Posterior vena cava (tissue), 2 donors: ENCODE data around the gene PLAU. TPM values are rescaled to one million over a fixed set of nuclear protein-coding genes. Genes with fewer than 3 reads are reported as not detected.
A peak's percentile ranks its signal among the peaks of the same experiment; 100 is the strongest.
"Not testable (repeated sequence)": the region's sequence is repeated elsewhere in the genome, so short reads cannot be mapped to it uniquely, and the experiment has no call there.

Source experiments
- DNase-seq: peaks from one replicate; pipeline ENCODE4 v3.0.0-alpha.2; 2020; ENCODE audit warnings: low spot score
- intact Hi-C, 2 donors: fragments of 100-400 bp; cut with DNase I; formaldehyde crosslinking; loops; one replicate each; pipeline versions ENCODE4 v1.14.1 to v1.14.2; 2022 to 2023
- total RNA-seq, 2 donors: library from RNA; stranded (reverse); fragmentation: NEBNext Ultra II Directional; extraction: Animal tissue kit (Norgen Biotek cat#: 25700); gene quantifications; one replicate each; pipeline ENCODE4 v1.2.1, GENCODE V29; 2021
- donor health status: DM: yes; HTN: yes; CAD: no.
- donor health status: DM: yes; HTN: yes; CAD: no.

Gene PLAU
- total RNA-seq, 2 donors from 2014 or later = 34.2 to 36.7 TPM

- intact Hi-C loops = no loop called here
- peak; percentile 96 for DNase-seq
These were observed 36.4 kb upstream of the PLAU start, which contains the start of gene CAMK2G for GRCh38 chr10:73874267-73875138. Gene CAMK2G (minus strand): TSS chr10:73874555. CDS start chr10:73874461, 94 bp downstream.

GRCh38 chr10:73875139-73875475 lies 35.8 kb upstream of the PLAU start:
- intact Hi-C loops = no loop called here

GRCh38 chr10:73876157-73876556 lies 34.8 kb upstream of the PLAU start:
- no peak for DNase-seq
- intact Hi-C loops = no loop called here

More at GRCh38 chr10:73875139-73875475, 35.8 kb upstream of the PLAU start:
- no peak for DNase-seq

DNA sequence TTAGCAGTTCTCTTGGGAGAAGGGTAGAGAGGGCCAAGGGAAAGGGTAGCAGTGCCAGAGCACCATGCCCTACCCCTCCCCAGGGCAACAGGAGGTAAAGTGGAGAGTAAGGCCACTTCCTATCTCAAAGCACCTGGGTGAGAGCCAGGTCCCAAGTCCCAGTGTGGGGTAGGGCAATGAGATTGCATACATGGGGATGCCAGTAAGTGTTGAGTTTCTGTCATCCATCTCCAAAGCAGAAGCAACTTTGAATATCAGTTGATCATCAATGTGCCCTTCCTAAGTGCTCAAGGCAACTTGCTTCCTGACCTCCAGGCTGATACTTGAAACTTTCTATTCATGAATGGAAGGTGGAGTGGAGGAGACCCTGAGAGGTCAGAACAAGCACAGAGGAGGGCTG lies 34.4 kb upstream of the PLAU start:
- intact Hi-C loops = no loop called here
- no peak for DNase-seq

DNA sequence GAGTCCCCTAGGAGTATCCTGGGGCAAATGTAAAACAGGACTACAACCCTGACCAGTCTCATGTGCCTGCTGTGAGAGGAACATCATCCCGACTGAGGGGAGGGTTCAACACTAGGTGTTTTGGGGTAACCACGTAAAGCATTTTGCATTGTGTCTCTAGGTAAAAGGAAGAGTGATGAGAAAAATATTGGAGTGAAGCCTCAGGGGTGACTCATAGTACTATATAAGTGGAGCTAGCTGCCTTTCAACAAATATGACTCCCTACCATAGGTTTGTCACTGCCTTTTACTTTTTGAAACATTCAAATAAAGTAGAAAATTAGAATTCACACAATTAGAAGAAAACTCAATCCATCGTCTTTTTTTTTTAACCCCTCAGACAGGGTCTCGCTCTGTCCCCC lies 34.0 kb upstream of the PLAU start:
- intact Hi-C loops = no loop called here
- DNase-seq = no peak

- intact Hi-C loops = loop anchor here in 1 of 2 donors (2.0 kb wide), 1 partner anchor 29 kb away; no protein-coding TSS in a partner anchor
- no peak for DNase-seq
These were observed 33.3 kb upstream of the PLAU start for GRCh38 chr10:73877533-73878160.

DNA sequence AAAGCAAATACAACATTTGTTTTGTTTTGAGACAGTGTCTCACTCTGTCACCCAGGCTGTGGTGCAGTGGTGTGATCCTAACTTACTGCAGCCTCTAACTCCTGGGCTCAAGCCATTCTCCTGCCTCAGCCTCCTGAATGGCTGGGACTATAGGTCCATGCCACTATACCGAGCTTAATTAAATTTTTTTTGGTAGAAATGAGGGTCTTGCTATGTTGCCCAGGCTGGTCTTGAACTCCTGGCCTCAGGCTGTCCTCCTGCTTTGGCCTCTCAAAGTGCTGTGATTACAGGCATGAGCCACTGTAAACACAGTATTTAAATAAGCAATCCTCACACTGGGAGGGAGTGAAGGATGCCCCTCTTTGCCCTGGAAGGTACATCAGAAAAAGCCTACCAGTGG lies 32.6 kb upstream of the PLAU start:
- no peak for DNase-seq
- intact Hi-C loops = loop anchor here in 1 of 2 donors (2.0 kb wide), 1 partner anchor 30 kb away; no protein-coding TSS in a partner anchor

DNA sequence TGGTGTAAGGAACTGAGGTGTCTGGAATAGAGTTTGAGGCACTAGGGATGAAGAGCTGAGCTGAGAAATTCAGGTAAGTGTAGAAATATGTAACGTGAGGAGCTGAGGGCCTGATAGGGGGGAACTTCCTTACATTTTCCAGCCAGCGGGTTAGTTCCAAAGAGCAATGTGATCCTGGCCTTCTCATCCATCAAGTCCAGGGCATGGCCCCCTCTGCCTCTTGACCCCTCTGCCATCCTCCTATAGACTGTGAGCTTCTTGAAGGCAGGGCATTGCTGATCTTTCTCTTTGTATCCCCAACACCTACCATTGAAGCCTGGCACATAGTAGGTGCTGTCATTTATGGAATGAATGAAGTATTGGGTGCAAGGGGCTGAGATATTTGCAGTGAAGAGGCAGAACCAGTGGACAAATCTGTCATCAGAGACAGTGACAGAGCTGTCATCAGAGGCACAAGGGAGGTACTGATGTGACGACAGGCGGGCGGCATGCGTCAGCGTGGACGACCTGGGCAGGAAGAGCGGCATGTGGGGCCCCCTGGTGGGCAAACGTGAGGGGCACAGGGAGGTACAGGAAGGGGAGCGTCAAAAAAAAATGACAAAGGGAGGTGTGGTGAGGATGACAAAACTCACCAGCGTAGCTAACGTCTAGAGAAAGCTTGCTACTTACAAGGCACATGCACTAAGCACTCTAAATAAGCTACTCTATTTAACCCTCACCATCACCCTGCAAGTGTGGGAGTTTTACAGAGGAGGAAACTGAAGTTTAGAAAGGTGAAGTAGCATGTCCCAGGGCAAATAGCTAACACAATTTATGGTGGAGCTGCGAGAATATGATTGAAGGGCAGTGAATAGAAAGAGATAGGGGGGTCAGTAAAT lies 31.4 kb upstream of the PLAU start:
- intact Hi-C loops = loop anchor here (2.0 to 10.0 kb wide), 3 partner anchors 31 to 215 kb away; no protein-coding TSS in a partner anchor
- DNase-seq = peak; percentile 97

DNA sequence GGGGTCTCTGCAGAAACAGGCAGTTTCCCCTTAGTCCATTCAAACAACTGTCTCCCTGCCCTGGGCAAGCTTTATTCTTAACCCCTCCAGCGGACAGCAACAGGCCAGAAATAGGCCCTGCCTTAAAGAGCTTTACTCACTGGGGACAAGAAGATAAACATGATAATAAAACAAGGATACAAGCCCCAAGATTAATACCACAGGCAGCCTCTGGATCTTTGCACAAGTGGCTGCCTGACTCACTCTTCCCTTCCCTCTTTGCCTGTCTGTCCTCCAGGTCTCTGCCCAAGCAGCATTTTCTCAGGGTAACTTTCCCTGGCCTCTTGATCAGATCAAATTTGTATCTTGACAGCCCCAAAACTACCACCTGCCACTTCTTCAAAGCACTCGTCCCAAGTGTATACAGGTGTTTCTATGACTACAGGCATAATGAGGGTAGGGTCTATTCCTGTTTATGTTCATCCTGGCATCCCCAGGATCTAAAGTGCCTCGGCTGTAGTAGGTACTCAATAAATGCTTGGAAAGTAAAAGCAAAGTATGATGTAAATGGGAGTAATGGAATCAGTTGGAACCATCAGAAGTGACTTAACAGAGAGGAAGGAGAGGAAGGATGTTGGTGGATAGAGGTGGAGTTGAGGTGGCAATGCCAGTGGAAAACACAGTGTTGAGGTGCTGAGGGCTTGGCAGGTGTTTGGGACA lies 29.6 kb upstream of the PLAU start:
- no peak for DNase-seq
- intact Hi-C loops = loop anchor here in 1 of 2 donors (5.0 to 10.0 kb wide), 2 partner anchors 34 to 213 kb away; no protein-coding TSS in a partner anchor

DNA sequence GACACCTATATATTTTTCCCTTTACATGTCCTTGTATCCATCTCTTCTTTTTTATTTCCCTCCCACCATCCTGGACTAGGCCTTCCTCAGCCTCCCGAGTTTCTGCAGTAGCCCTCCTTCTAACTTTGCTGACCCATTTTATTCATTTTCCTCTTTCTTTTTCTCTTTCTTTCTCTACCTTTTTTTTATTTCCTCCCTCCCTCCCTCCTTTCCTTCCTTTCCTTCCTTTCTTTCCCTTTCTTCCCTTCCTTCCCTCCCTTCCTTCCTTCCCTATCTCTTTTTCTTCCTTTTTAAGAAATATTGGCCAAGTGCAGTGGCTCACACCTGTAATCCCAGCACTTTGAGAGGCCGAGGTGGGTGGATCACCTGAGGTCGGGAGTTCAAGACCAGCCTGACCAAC lies 26.9 kb upstream of the PLAU start:
- DNase-seq = no peak
- intact Hi-C loops = loop anchor here in 1 of 2 donors (5.0 to 10.0 kb wide), 2 partner anchors 37 to 211 kb away; no protein-coding TSS in a partner anchor

DNA sequence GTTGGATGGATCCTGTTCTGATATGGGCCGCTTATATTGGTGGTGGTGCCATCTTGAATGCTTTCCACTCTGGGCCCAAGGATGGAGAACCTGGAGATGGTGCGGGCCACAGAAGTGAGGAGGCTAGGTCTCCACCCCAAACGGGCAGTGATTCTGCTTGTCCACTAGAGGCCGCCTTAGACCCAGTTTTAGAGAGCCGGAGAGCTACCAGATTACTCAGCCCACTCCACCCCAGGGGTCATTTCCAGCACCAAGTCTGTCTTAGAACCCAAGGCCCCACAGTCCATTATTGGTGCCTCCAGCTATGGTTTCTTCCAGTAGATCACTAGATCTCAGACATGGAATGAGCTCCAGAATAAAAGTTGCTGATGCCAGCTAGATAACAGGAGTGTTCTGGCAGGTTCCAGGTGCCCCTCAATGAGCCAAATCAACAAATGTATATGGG lies 24.8 kb upstream of the PLAU start:
- peak; percentile 87 for DNase-seq
- intact Hi-C loops = loop anchor here (5.0 to 10.0 kb wide), 3 partner anchors 56 to 209 kb away; no protein-coding TSS in a partner anchor

DNA sequence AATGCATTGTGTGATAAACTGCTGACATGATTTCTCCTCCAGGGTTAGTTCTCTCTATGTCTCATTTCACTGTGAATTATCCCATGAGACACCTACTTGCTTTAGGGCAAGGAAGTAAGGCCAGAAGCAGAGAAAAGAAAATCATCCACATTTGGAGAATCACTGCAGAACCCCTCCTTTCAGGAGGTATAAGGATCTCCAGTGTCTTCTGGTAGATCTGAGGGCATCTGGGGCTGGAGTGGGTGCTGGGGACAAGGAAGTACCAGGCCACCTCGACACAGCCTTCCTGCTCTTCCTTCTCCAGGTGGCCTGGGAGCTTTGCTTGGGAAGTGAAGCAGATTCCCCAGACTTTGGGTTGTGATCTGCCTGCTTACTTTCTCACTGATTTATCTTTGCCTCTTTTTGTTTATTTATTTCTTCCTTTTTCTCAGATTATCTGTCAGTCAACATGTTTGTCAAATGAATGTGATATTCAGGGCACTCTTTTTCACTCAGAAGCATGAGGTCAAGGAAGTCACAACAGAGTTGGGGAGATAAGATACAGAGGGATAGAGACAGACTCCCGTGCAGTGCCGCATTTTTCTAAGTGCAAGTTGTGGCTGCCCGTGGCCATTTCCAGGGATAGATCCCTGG lies 24.2 kb upstream of the PLAU start:
- DNase-seq = no peak
- intact Hi-C loops = loop anchor here (5.0 to 10.0 kb wide), 3 partner anchors 56 to 208 kb away; no protein-coding TSS in a partner anchor

GRCh38 chr10:73887294-73888039 lies 23.5 kb upstream of the PLAU start:
- intact Hi-C loops = loop anchor here (5.0 to 10.0 kb wide), 3 partner anchors 55 to 207 kb away; no protein-coding TSS in a partner anchor
- DNase-seq = peak; percentile 90

- no peak for DNase-seq
- intact Hi-C loops = loop anchor here (5.0 to 10.0 kb wide), 3 partner anchors 54 to 206 kb away; no protein-coding TSS in a partner anchor
These were observed 22.4 kb upstream of the PLAU start for GRCh38 chr10:73888514-73888913.

DNA sequence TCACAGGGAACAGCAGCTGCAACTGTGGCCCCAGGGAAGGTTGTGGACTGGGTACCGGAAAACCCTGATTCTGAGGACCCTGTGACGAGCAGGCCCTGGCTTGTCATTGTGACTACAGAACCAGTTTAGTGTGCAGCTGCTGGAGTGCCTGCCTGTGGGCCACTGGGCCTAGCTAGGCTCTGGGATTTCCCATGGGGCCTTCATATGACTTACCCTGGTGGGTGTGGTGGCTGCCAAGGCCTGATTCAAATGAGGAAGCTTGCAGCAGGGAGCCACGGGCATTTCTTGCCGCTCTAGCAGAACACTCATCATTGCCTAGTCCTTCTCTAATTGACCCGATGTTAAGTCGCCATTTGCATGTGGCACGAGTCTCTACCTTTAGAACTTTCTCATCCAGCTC lies 21.9 kb upstream of the PLAU start:
- intact Hi-C loops = loop anchor here (5.0 to 10.0 kb wide), 3 partner anchors 53 to 206 kb away; no protein-coding TSS in a partner anchor

GRCh38 chr10:73889416-73889815 lies 21.5 kb upstream of the PLAU start:
- DNase-seq = not testable (repeated sequence)
- intact Hi-C loops = loop anchor here (5.0 to 10.0 kb wide), 3 partner anchors 53 to 205 kb away; no protein-coding TSS in a partner anchor

More for the DNA sequence above, 21.9 kb upstream of the PLAU start:
- DNase-seq = peak; percentile 89

DNA sequence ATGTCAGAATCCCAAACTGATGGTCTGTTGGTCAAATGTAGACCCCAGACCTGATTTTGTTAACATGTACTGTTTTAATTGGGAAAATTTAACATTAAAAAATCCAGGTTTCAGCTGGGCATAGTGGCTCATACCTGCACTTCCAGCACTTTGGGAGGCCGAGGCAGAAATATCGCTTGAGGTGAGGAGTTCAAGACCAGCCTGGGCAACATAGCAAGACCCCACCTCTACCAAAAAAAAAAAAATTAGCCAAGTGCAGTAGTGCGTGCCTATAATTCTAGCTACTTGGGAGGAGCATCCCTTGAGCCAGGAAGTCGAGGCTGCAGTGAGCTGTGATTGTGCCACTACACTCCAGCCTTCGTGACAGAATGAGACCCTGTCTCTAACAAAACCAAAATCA lies 20.7 kb upstream of the PLAU start:
- no peak for DNase-seq
- intact Hi-C loops = no loop called here
